Adrenal gland (tissue), 12 donors: ENCODE results near the gene FBXO36. TPM values are rescaled to one million over a fixed set of nuclear protein-coding genes. Genes with fewer than 3 reads are reported as not detected.

Experiments used
- DNase-seq, 7 donors: peaks; one replicate each; pipeline ENCODE4 v3.0.0-alpha.2; 2019 to 2020
- H3K27ac ChIP-seq, 5 donors: fragments of 200-600 bp; sonication (generic) in 4 of 5; 1 replicate in 3 of 5; 2 replicates in 2 of 5; pipeline versions ENCODE4 v1.5.1 to v1.8.0; 2016 to 2020; ENCODE audit warnings: mild to moderate bottlenecking in 1 of 5
- H3K27me3 ChIP-seq: fragments of 200-600 bp; 2 replicates; pipeline ENCODE4 v1.8.0; 2021
- H3K36me3 ChIP-seq, 2 donors: fragments of 200-600 bp; replicated peaks in 1 of 2; 1 replicate in 1 of 2; 2 replicates in 1 of 2; pipeline versions ENCODE4 v1.5.1 to v1.8.0; 2018 to 2022
- H3K4me1 ChIP-seq, 2 donors: fragments of 200-600 bp; replicated peaks in 1 of 2; 1 replicate in 1 of 2; 2 replicates in 1 of 2; pipeline versions ENCODE4 v1.5.1 to v1.8.0; 2018 to 2021
- H3K4me3 ChIP-seq, 4 donors: fragments of 200-600 bp; sonication (generic) in 3 of 4; one replicate each; pipeline ENCODE4 v1.5.1; 2016 to 2018
- H3K9me3 ChIP-seq, 3 donors: fragments of 200-600 bp; sonication (generic) in 1 of 3; replicated peaks in 1 of 3; 1 replicate in 2 of 3; 2 replicates in 1 of 3; pipeline versions ENCODE4 v1.5.1 to v1.8.0; 2016 to 2021
- POLR2A ChIP-seq, 2 donors: fragments of 450-650 bp; IDR thresholded peaks; one replicate each; pipeline ENCODE4 v1.6.1; 2017; ENCODE audit warnings: antibody characterized with exemption in 2 of 2, mild to moderate bottlenecking in 2 of 2, moderate library complexity in 1 of 2
- WGBS, 4 donors: extraction: QIAGEN DNeasy Blood & Tissue Kit in 2 of 4; methylation state at CpG; one replicate each; pipeline versions ENCODE4 v1.1.5 to v1.1.7; 2013 to 2017; 5-methylcytosine and 5-hydroxymethylcytosine counted together
- intact Hi-C, 2 donors: fragments of 100-400 bp; cut with DNase I; formaldehyde crosslinking; loops; one replicate each; pipeline versions ENCODE4 v1.14.1 to v1.15.0; 2022 to 2023
- polyA plus RNA-seq, 3 donors: library from polyadenylated mRNA; stranded (reverse); fragments of 200-250 nt in 2 of 3; fragments of 350-450 nt in 1 of 3; fragmentation: Illumina TruSeq in 1 of 3; extraction: RNeasy Lipid Tissue Mini Kit (QIAGEN cat#74804) in 1 of 3; gene quantifications; one replicate each; pipeline ENCODE4 v1.2.3, GENCODE V29; 2013 to 2014
- total RNA-seq, 9 donors: library from RNA; depleted of rRNA in 4 of 9; stranded (reverse); fragments of >200 nt in 4 of 9; fragments of 120-200 nt in 1 of 9; fragmentation: NEBNext Ultra II Directional in 1 of 9; extraction: Animal tissue kit (Norgen Biotek cat#: 25700) in 1 of 9; gene quantifications; one replicate each; pipeline versions ENCODE4 v1.1.0 to v1.2.4, GENCODE V29; 2013 to 2023
- TF ChIP-seq, protein P1 (sequence below), 6 experiments: fragments of 450-650 bp in 4 of 6; fragments of 200-600 bp in 2 of 6; sonication (generic) in 1 of 6; IDR thresholded peaks; 1 replicate in 5 of 6; 2 replicates in 1 of 6; pipeline versions ENCODE4 v1.5.1 to v1.8.0; 2016 to 2021; ENCODE audit warnings: antibody characterized with exemption in 6 of 6, mild to moderate bottlenecking in 2 of 6, moderate library complexity in 1 of 6
- donor health status: healthy with polysubstance abuse.
- donor health status: Bipolar disorder and iron deficiency.
- donor health status: DM: yes; HTN: yes; CAD: no.
- donor health status: DM: no; HTN: no; CAD: no.
- donor health status: DM: no; HTN: no; CAD: no.
- donor health status: DM: yes; HTN: yes; CAD: no.

The FBXO36 gene
- total and polyA plus RNA-seq, 12 donors = 1.9 to 9.5 (median 6.4) TPM

DNA sequence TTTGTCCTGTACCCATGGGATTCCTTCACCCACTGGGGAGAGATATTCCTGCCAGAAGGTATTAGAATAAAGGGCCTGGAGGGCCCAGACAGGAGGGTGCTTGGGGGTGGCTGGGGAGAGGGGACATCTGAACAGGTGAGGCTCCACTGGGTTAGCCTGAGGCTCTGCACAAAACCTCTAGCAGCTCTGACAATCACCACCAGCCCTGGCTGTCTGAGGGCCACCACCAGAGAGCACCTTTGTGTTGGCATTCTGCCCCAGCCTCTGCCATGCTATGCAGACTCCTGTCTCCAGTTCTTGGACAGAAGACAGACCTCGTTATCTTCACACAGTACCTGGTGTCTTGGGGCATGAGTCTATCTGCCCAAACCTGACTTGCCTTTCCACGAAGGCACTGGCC, 121.2 kb downstream of the FBXO36 start:
- Histone ChIP-seq H3K27me3 (no peaks in the 10 kb centered on the region), H3K4me1 (no peaks in the 10 kb centered on the region), H3K27ac (no peak overlapping the region), H3K36me3 (peaks cover 0 to 3% of the 10 kb centered on the region in 2 donors), H3K4me3 (no peak overlapping the region), H3K9me3 (no peaks in the 10 kb centered on the region)
- TF ChIP-seq, protein P1, sequence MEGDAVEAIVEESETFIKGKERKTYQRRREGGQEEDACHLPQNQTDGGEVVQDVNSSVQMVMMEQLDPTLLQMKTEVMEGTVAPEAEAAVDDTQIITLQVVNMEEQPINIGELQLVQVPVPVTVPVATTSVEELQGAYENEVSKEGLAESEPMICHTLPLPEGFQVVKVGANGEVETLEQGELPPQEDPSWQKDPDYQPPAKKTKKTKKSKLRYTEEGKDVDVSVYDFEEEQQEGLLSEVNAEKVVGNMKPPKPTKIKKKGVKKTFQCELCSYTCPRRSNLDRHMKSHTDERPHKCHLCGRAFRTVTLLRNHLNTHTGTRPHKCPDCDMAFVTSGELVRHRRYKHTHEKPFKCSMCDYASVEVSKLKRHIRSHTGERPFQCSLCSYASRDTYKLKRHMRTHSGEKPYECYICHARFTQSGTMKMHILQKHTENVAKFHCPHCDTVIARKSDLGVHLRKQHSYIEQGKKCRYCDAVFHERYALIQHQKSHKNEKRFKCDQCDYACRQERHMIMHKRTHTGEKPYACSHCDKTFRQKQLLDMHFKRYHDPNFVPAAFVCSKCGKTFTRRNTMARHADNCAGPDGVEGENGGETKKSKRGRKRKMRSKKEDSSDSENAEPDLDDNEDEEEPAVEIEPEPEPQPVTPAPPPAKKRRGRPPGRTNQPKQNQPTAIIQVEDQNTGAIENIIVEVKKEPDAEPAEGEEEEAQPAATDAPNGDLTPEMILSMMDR (IDR thresholded peaks at IDR 0.05) = no peak
- TF ChIP-seq POLR2A (IDR thresholded peaks at IDR 0.05) = no peak
- intact Hi-C loops = no loop called here
- no peak for DNase-seq
- 80 to 93% (median 90%) methylated on average over 2 of the region's 2 CpGs for WGBS, 4 donors

DNA sequence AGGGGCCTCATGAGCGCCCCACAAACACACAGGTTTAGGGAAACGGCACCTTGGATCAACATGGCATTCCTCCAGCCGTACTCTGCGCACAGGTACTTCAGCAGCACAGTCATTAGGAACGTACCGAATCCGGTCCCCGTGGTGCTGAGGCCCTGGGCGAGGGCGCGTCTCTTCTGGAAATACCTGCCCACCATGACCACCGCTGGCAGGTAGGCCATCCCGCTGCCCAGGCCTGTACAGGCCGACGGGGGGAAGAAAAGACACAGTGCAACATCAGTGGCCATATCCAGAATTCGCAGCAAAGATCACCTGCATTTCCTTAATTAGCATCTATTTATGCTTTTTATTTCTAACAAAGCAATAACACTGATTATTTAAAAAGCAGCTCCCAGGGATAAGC, 124.2 kb downstream of the FBXO36 start:
- Histone ChIP-seq H3K36me3 (peaks cover 0 to 3% of the 10 kb centered on the region in 2 donors), H3K27me3 (no peaks in the 10 kb centered on the region), H3K4me1 (no peaks in the 10 kb centered on the region), H3K9me3 (no peaks in the 10 kb centered on the region), H3K27ac (no peak overlapping the region), H3K4me3 (no peak overlapping the region)
- intact Hi-C loops = no loop called here
- no peak for TF ChIP-seq POLR2A (IDR thresholded peaks at IDR 0.05)
- TF ChIP-seq, protein P1 (IDR thresholded peaks at IDR 0.05) = no peak
- no peak for DNase-seq
- 93 to 97% (median 96%) methylated on average over 11 to 16 of the region's 16 CpGs for WGBS, 4 donors

DNA sequence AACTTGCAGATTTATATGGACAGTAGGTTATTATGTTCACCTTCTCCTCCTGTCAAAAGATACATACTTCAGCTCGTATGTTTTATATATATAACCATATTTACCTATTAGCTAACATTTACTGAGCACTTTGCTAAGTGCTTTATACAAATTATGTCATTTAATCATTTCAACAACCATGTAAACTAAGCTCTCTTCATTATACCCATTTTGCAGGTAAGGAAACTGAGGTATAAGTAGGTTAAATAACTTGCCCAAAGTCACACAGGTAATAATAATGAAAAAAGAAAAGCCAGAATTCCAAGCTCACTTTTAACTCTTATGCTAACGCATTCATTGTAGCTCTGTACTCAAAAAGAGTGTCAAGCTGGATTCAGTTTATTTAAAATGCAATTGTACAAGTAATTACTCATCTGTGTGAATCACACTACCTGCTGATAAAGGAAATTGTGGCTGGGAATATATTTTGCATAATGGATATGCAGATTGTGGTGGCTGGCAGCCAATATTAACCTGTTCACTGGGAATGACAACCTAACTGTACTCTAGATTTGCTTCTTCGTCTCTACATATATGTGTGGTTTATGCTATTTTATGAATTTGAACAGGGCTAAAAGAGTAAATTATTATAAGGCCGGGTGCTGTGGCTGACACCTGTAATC, 125.8 kb downstream of the FBXO36 start:
- 87 to 95% (median 94%) methylated on average over 4 of the region's 4 CpGs for WGBS, 4 donors
- intact Hi-C loops = no loop called here
- no peak overlapping the region for H3K27ac ChIP-seq
- no peaks in the 10 kb centered on the region for H3K27me3 ChIP-seq
- DNase-seq = no peak
- H3K4me1 ChIP-seq = peaks cover 0 to 4% of the 10 kb centered on the region in 2 donors
- no peaks in the 10 kb centered on the region for H3K9me3 ChIP-seq
- H3K4me3 ChIP-seq = no peak overlapping the region
- TF ChIP-seq POLR2A (IDR thresholded peaks at IDR 0.05) = no peak
- TF ChIP-seq, protein P1 (IDR thresholded peaks at IDR 0.05) = no peak
- H3K36me3 ChIP-seq = peaks cover 0 to 3% of the 10 kb centered on the region in 2 donors

DNA sequence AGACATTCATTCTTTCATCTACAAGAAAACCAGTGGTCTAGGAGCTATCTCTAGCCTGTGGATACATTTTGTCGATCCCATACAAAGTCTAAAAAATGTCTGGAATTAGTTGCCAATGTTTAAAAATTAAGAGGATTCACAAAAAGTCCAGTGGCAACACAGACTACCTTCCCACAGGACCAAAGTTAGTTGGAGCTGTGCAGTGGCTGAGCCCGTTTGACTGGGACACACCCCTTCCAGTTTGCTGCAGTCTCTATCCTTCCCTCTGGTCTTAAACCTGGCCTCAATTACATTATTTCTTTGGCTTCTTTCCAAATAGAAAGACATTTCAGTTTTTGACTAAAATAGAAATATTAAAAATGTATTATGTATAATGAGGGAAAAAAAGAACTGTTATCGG, 127.8 kb downstream of the FBXO36 start:
- 78 to 84% (median 82%) methylated on average over 3 of the region's 3 CpGs for WGBS, 4 donors
- H3K36me3 ChIP-seq = peaks cover 0 to 3% of the 10 kb centered on the region in 2 donors
- H3K27ac ChIP-seq = no peak overlapping the region
- H3K4me3 ChIP-seq = no peak overlapping the region
- intact Hi-C loops = no loop called here
- H3K4me1 ChIP-seq = peaks cover 0 to 7% of the 10 kb centered on the region in 2 donors
- no peaks in the 10 kb centered on the region for H3K27me3 ChIP-seq
- H3K9me3 ChIP-seq = no peaks in the 10 kb centered on the region
- TF ChIP-seq, protein P1 (IDR thresholded peaks at IDR 0.05) = no peak
- no peak for TF ChIP-seq POLR2A (IDR thresholded peaks at IDR 0.05)
- DNase-seq = no peak
